Measurements from ENCODE around the gene RPUSD4.

DNA sequence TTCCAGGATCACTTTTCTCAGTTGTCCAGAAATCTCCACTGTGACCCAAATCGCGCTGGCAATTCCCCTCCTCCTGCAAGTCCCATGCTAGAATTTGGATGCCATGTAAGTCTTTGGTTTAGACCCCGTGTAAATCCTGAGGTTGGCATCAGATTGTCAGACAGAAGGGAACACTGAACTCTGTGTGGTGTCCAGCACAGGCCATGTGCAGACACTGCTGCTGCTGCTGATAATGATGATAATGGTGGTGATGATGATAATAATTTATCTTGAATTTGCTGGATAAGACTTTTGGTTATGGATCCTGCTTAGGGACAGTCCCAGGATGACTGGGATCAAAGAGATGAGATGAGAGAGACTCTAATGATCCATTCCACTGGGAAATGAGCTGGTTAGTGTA is 45.0 kb downstream of the RPUSD4 start:
- TF ChIP-seq, protein P1, sequence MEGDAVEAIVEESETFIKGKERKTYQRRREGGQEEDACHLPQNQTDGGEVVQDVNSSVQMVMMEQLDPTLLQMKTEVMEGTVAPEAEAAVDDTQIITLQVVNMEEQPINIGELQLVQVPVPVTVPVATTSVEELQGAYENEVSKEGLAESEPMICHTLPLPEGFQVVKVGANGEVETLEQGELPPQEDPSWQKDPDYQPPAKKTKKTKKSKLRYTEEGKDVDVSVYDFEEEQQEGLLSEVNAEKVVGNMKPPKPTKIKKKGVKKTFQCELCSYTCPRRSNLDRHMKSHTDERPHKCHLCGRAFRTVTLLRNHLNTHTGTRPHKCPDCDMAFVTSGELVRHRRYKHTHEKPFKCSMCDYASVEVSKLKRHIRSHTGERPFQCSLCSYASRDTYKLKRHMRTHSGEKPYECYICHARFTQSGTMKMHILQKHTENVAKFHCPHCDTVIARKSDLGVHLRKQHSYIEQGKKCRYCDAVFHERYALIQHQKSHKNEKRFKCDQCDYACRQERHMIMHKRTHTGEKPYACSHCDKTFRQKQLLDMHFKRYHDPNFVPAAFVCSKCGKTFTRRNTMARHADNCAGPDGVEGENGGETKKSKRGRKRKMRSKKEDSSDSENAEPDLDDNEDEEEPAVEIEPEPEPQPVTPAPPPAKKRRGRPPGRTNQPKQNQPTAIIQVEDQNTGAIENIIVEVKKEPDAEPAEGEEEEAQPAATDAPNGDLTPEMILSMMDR (IDR thresholded peaks at IDR 0.05) = no peak
- TF ChIP-seq POLR2A (IDR thresholded peaks at IDR 0.05) = no peak
- no peak for TF ChIP-seq POLR2AphosphoS5 (IDR thresholded peaks at IDR 0.05; ENCODE audit: insufficient read depth in 1 of 2, low read depth in 1 of 2)

Data from vagina (tissue), 2 donors.